Erythroblast (primary cell): Measurements from ENCODE around the gene FNDC11.

ENCODE experiments used
- DNase-seq, 2 experiments: peaks; one replicate each; lab custom pipeline; 2025; lab: John Stamatoyannopoulos, UW
- GATA1 ChIP-seq: IDR thresholded peaks from 2 replicates; pipeline ENCODE4 v1.6.1; 2011; ENCODE audit warnings: low read depth, mild to moderate bottlenecking, control low read depth, low read length, moderate library complexity
- POLR2A ChIP-seq: IDR thresholded peaks from 2 replicates; pipeline ENCODE4 v1.6.1; 2011; ENCODE audit warnings: mild to moderate bottlenecking, low read length

Gene FNDC11

DNA sequence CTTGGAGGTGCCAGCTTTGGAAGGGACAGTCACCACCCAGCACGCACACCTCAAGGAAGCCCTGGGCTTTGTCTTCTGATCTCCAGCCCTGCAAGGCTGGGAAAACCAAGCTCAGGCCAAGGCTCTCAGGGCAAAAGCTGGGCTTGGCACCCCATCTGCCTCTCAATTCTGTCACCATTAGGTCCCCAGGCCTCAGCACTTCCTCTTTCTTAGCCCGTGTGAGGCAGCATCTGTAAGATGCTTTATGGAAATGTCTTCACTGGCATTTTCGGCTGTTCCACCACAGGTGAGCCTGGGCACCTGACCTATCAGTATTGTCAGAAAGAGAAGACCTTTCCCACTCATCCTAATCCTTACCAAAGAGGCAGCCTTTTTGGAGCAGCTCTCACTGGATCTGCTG is 48.4 kb downstream of the FNDC11 start:
- TF ChIP-seq GATA1 (no peak), POLR2A (no peak)
- no peak for DNase-seq
